Body of pancreas (tissue), 4 donors: ENCODE results near the gene EBLN1. TPM values are rescaled to one million over a fixed set of nuclear protein-coding genes. Genes with fewer than 3 reads are reported as not detected.

ENCODE experiments used
- ATAC-seq: fragments of 150-250 bp; one replicate; pipeline ENCODE4 v1.9.1; 2016
- DNase-seq, 4 donors: peaks; one replicate each; pipeline ENCODE4 v3.0.0-alpha.2; 2019
- H3K27ac ChIP-seq, 4 donors: fragments of 200-600 bp; sonication (generic); 1 replicate in 3 of 4; 2 replicates in 1 of 4; pipeline versions ENCODE4 v1.5.1 to v1.6.1; 2016 to 2019; ENCODE audit warnings: mild to moderate bottlenecking in 1 of 4, mixed read lengths in 1 of 4, moderate library complexity in 1 of 4
- H3K27me3 ChIP-seq, 2 donors: fragments of 200-600 bp; sonication (generic); one replicate each; pipeline ENCODE4 v1.6.0; 2016; ENCODE audit warnings: mild to moderate bottlenecking in 1 of 2
- H3K36me3 ChIP-seq, 2 donors: fragments of 200-600 bp; sonication (generic); replicated peaks in 1 of 2; 2 replicates each; pipeline ENCODE4 v1.5.1; 2016; ENCODE audit warnings: low read depth in 2 of 2; ENCODE audit not compliant: insufficient read depth in 1 of 2
- H3K4me1 ChIP-seq: fragments of 200-600 bp; sonication (generic); one replicate; pipeline ENCODE4 v1.6.0; 2016
- H3K4me3 ChIP-seq, 2 donors: fragments of 200-600 bp; sonication (generic); 1 replicate in 1 of 2; 2 replicates in 1 of 2; pipeline ENCODE4 v1.5.1; 2016 to 2019
- H3K9me3 ChIP-seq, 3 donors: fragments of 200-600 bp; sonication (generic); 1 replicate in 2 of 3; 2 replicates in 1 of 3; pipeline ENCODE4 v1.5.1; 2016
- POLR2A ChIP-seq, 3 donors: fragments of 450-650 bp; IDR thresholded peaks; one replicate each; pipeline ENCODE4 v1.6.1; 2016; ENCODE audit warnings: antibody characterized with exemption in 3 of 3, mild to moderate bottlenecking in 2 of 3
- WGBS, 2 donors: methylation state at CpG; one replicate each; pipeline ENCODE4 v1.1.5; 2017; 5-methylcytosine and 5-hydroxymethylcytosine counted together
- intact Hi-C: fragments of 100-400 bp; cut with DNase I; formaldehyde crosslinking; loops from one replicate; pipeline ENCODE4 v1.15.1; 2023
- total RNA-seq, 2 donors: library from RNA; depleted of rRNA; stranded (reverse); fragments of >200 nt; gene quantifications; one replicate each; pipeline ENCODE4 v1.1.0, GENCODE V29; 2016
- TF ChIP-seq, protein P1 (sequence below), 7 experiments: fragments of 450-650 bp in 4 of 7; fragments of 200-600 bp in 3 of 7; sonication (generic) in 3 of 7; IDR thresholded peaks; one replicate each; pipeline ENCODE4 v1.5.1; 2016 to 2019; ENCODE audit warnings: antibody characterized with exemption in 7 of 7

Gene EBLN1
- total RNA-seq, 2 donors from 2014 or later = not detected

DNA sequence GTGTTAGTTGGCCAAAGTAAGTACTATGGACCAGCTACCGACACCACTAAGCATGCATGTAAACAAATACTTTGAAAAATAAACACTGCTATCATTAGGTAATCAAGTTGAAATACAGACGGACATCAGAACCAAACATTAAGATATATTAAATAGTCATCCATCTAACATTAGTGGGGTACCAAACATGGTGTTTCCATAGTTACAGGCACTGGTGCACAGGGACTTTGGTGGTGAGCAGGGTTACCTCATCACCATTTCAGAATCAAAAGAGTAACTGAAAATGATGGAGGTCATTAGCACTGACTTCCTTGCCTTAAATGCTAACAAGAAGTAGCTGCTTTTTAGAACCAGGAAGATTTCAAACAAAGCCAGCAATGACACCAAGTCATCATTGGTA is 23.9 kb downstream of the EBLN1 start:
- Histone ChIP-seq H3K27ac (no peak overlapping the region), H3K9me3 (no peaks in the 10 kb centered on the region), H3K4me1 (no peaks in the 10 kb centered on the region), H3K27me3 (no peaks in the 10 kb centered on the region), H3K4me3 (no peak overlapping the region), H3K36me3 (no peaks in the 10 kb centered on the region)
- 9 to 22% methylated on average over 2 of the region's 2 CpGs for WGBS, 2 donors
- no peak for ATAC-seq
- TF ChIP-seq, protein P1, sequence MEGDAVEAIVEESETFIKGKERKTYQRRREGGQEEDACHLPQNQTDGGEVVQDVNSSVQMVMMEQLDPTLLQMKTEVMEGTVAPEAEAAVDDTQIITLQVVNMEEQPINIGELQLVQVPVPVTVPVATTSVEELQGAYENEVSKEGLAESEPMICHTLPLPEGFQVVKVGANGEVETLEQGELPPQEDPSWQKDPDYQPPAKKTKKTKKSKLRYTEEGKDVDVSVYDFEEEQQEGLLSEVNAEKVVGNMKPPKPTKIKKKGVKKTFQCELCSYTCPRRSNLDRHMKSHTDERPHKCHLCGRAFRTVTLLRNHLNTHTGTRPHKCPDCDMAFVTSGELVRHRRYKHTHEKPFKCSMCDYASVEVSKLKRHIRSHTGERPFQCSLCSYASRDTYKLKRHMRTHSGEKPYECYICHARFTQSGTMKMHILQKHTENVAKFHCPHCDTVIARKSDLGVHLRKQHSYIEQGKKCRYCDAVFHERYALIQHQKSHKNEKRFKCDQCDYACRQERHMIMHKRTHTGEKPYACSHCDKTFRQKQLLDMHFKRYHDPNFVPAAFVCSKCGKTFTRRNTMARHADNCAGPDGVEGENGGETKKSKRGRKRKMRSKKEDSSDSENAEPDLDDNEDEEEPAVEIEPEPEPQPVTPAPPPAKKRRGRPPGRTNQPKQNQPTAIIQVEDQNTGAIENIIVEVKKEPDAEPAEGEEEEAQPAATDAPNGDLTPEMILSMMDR (IDR thresholded peaks at IDR 0.05) = no peak
- TF ChIP-seq POLR2A (IDR thresholded peaks at IDR 0.05) = no peak
- intact Hi-C loops = no loop called here
- no peak for DNase-seq

DNA sequence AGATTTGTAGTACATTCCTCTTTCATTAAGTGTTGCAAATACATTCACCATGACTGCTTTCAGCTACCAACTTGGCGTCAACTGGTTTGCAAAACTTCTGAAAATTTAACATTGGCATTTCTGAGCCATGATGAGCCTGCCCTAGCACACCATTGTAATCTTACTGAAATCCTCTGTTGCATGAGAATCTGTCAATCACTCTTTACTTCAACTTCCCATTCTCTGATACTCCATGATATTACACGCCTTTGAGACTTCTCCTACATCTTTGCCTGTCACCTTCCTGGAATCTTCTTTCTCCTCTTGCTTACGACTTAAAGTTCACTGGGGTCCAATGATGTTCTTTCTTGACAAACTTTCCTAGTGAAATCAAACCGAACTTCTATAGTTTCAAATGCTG is 32.2 kb downstream of the EBLN1 start:
- 62 to 66% methylated on average over 4 of the region's 4 CpGs for WGBS, 2 donors
- H3K27ac ChIP-seq = no peak overlapping the region
- no peak overlapping the region for H3K4me3 ChIP-seq
- H3K27me3 ChIP-seq = no peaks in the 10 kb centered on the region
- intact Hi-C loops = no loop called here
- TF ChIP-seq, protein P1 (IDR thresholded peaks at IDR 0.05) = no peak
- TF ChIP-seq POLR2A (IDR thresholded peaks at IDR 0.05) = no peak
- DNase-seq (no peak), ATAC-seq (no peak)
- H3K36me3 ChIP-seq = no peaks in the 10 kb centered on the region
- no peaks in the 10 kb centered on the region for H3K4me1 ChIP-seq
- no peaks in the 10 kb centered on the region for H3K9me3 ChIP-seq

DNA sequence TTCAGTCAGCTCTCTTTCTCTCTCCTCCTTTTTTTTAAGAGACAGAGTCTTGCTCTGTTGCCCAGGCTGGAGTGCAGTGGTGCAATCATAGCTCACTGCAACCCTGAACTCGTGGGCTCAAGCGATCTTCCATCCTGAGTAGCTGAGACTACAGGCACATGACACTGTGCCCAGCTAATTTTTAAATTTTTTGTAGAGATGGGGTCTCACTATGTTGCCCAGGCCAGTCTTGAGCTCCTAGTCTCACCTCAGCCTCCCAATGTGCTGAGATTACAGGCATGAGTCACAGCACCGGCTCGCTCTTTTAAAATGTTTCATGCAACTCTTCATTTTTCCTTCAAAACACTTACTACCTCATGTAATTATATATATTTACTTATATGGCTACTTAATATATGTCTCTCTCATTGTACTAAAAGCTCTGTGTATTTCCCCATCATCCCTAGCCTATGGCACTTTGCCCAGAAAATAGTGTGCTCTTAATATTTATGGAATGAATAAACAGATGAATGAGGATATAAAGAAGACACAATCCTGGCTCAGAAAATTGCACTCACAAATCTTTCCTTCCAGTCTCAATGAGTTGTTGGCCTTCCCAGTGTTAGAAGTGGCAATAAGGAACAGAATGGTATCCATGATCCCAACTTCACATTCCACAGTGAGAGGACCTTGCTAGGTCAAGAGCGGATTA is 33.9 kb downstream of the EBLN1 start:
- H3K36me3 ChIP-seq = no peaks in the 10 kb centered on the region
- no peaks in the 10 kb centered on the region for H3K9me3 ChIP-seq
- no peak for ATAC-seq
- WGBS, 2 donors = 86 to 89% methylated on average over 5 of the region's 5 CpGs
- TF ChIP-seq, protein P1 (IDR thresholded peaks at IDR 0.05) = no peak
- TF ChIP-seq POLR2A (IDR thresholded peaks at IDR 0.05) = no peak
- H3K4me1 ChIP-seq = no peaks in the 10 kb centered on the region
- no peaks in the 10 kb centered on the region for H3K27me3 ChIP-seq
- no peak for DNase-seq
- no peak overlapping the region for H3K4me3 ChIP-seq
- intact Hi-C loops = no loop called here
- H3K27ac ChIP-seq = no peak overlapping the region

DNA sequence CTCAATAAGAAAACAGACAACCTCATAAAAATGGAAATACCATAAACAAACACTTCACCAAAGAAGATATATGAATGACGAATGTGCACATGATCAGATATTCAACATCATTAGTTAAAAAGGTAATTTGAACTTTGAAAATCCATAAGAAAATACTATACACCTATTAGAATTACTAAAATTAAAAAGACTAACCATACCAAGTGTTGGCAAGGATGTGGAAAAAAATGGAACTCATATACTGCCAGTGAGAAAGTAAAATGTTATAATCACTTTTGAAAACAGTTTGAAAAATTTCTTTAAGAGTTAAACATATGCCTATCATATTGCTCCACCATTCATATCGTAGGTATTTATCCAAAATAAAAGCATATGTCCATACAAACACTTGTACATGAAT is 37.1 kb downstream of the EBLN1 start:
- DNase-seq = no peak
- no peaks in the 10 kb centered on the region for H3K27me3 ChIP-seq
- WGBS, 2 donors = 64 to 80% methylated on average over 2 of the region's 2 CpGs
- no peaks in the 10 kb centered on the region for H3K4me1 ChIP-seq
- no peak for TF ChIP-seq POLR2A (IDR thresholded peaks at IDR 0.05)
- TF ChIP-seq, protein P1 (IDR thresholded peaks at IDR 0.05) = no peak
- intact Hi-C loops = no loop called here
- no peak overlapping the region for H3K27ac ChIP-seq
- no peaks in the 10 kb centered on the region for H3K9me3 ChIP-seq
- ATAC-seq = no peak
- H3K4me3 ChIP-seq = no peak overlapping the region
- H3K36me3 ChIP-seq = no peaks in the 10 kb centered on the region

DNA sequence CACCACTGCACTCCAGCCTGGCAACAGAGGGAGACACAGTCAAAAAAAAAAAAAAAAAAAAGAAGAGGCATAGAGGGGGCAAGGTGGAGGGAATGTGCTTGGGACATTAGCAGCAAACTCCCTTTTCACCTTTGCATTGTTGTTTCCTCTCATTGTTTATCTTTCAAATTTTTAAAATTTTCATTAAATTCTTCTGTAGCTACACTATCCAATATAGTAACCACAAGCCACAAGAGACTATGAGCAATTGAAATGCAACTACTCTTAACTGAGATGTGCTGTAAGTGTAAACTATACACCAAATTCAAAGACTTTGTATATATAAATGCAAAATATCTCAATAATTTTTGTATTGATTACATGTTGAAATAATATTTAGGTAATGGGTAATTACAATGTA is 43.4 kb downstream of the EBLN1 start:
- ATAC-seq (no peak), DNase-seq (no peak)
- TF ChIP-seq, protein P1 (IDR thresholded peaks at IDR 0.05) = no peak
- TF ChIP-seq POLR2A (IDR thresholded peaks at IDR 0.05) = no peak
- no peaks in the 10 kb centered on the region for H3K4me1 ChIP-seq
- intact Hi-C loops = no loop called here
- no peaks in the 10 kb centered on the region for H3K27me3 ChIP-seq
- H3K9me3 ChIP-seq = no peaks in the 10 kb centered on the region
- H3K36me3 ChIP-seq = no peaks in the 10 kb centered on the region
- H3K27ac ChIP-seq = no peak overlapping the region
- no peak overlapping the region for H3K4me3 ChIP-seq
